Measurements from ENCODE around the gene TDRD7.

Gene TDRD7

DNA sequence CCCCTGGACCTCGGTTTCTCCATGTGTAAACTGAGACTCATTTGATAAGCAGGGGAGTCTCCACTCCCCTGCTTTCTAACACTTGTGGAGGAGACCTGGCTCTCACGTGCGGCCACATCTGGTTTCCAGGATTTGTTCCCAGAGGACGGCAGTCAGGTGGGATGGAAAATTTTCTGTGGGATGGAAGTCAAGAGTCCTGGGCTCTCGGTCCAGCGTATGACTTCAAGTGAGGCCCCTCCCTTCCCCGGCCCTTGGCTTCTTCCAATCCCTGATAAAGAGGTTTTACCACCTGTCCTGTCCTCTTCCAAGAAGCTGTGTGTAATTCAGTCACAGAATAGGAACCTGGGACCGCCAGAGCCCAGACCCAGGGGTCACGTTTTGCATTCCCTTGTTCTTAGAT, 124.6 kb downstream of the TDRD7 start:
- no peaks in the 10 kb centered on the region for H3F3A ChIP-seq (ENCODE audit: insufficient read depth, low read length)
- no peaks in the 10 kb centered on the region; the same call in 1 of the 2 replicates for H3K27me3 ChIP-seq (ENCODE audit: insufficient read depth, low read length)
- no peaks in the 10 kb centered on the region for H3K4me1 ChIP-seq (ENCODE audit: insufficient read depth, low read length, severe bottlenecking)
- H3K9me2 ChIP-seq (ENCODE audit: low read depth, low read length) = no peaks in the 10 kb centered on the region
- H3K4me3 ChIP-seq (ENCODE audit: low read depth, low read length, poor library complexity, severe bottlenecking) = no peak overlapping the region
- H3K4me2 ChIP-seq (ENCODE audit: low read length) = no peak overlapping the region
- H3K9ac ChIP-seq (ENCODE audit: low read length) = no peak overlapping the region
- H4K20me1 ChIP-seq (ENCODE audit: insufficient read depth, low read length) = no peaks in the 10 kb centered on the region
- no peaks in the 10 kb centered on the region for H3K9me3 ChIP-seq (ENCODE audit: low read length)
- no peak overlapping the region for H3K27ac ChIP-seq (ENCODE audit: low read depth, low read length, poor library complexity, severe bottlenecking)
- H2AFZ ChIP-seq (ENCODE audit: low read length) = no peak overlapping the region
- TF ChIP-seq EZH2 (IDR thresholded peaks at IDR 0.05; ENCODE audit: borderline replicate concordance, low read length) (no peak), CTCF (IDR thresholded peaks at IDR 0.05; ENCODE audit: low read length) (no peak)
- H3K79me2 ChIP-seq (ENCODE audit: insufficient read depth, low read length) = no peaks in the 10 kb centered on the region
- H3K36me3 ChIP-seq (ENCODE audit: insufficient read depth, low read length) = no peaks in the 10 kb centered on the region

- no peaks in the 10 kb centered on the region for H3K9me3 ChIP-seq (ENCODE audit: low read length)
- no peak overlapping the region for H3K4me3 ChIP-seq (ENCODE audit: low read depth, low read length, poor library complexity, severe bottlenecking)
- no peak overlapping the region for H2AFZ ChIP-seq (ENCODE audit: low read length)
- H3K36me3 ChIP-seq (ENCODE audit: insufficient read depth, low read length) = no peaks in the 10 kb centered on the region
- H3K27ac ChIP-seq (ENCODE audit: low read depth, low read length, poor library complexity, severe bottlenecking) = no peak overlapping the region
- no peaks in the 10 kb centered on the region for H3K27me3 ChIP-seq (ENCODE audit: insufficient read depth, low read length)
- H3K79me2 ChIP-seq (ENCODE audit: insufficient read depth, low read length) = no peaks in the 10 kb centered on the region
- H3K4me1 ChIP-seq (ENCODE audit: insufficient read depth, low read length, severe bottlenecking) = no peaks in the 10 kb centered on the region
- H3F3A ChIP-seq (ENCODE audit: insufficient read depth, low read length) = no peaks in the 10 kb centered on the region
- H3K9me2 ChIP-seq (ENCODE audit: low read depth, low read length) = no peaks in the 10 kb centered on the region
- H3K4me2 ChIP-seq (ENCODE audit: low read length) = no peak overlapping the region
- H3K9ac ChIP-seq (ENCODE audit: low read length) = no peak overlapping the region
- TF ChIP-seq CTCF (IDR thresholded peaks at IDR 0.05; ENCODE audit: low read length) = no peak
- TF ChIP-seq EZH2 (IDR thresholded peaks at IDR 0.05; ENCODE audit: borderline replicate concordance, low read length) = no peak
- H4K20me1 ChIP-seq (ENCODE audit: insufficient read depth, low read length) = no peaks in the 10 kb centered on the region
Measured at GRCh38 chr9:97543561-97543960, 131.7 kb downstream of the TDRD7 start.

GRCh38 chr9:97545486-97545885, 133.6 kb downstream of the TDRD7 start:
- Histone ChIP-seq H4K20me1 (ENCODE audit: insufficient read depth, low read length) (no peaks in the 10 kb centered on the region), H3K9ac (ENCODE audit: low read length) (no peak overlapping the region), H3K4me2 (ENCODE audit: low read length) (no peak overlapping the region), H3K79me2 (ENCODE audit: insufficient read depth, low read length) (no peaks in the 10 kb centered on the region), H3K4me1 (ENCODE audit: insufficient read depth, low read length, severe bottlenecking) (no peaks in the 10 kb centered on the region), H2AFZ (ENCODE audit: low read length) (no peak overlapping the region), H3K36me3 (ENCODE audit: insufficient read depth, low read length) (no peaks in the 10 kb centered on the region), H3K9me3 (ENCODE audit: low read length) (no peaks in the 10 kb centered on the region), H3K27me3 (ENCODE audit: insufficient read depth, low read length) (no peaks in the 10 kb centered on the region), H3F3A (ENCODE audit: insufficient read depth, low read length) (no peaks in the 10 kb centered on the region), H3K9me2 (ENCODE audit: low read depth, low read length) (no peaks in the 10 kb centered on the region), H3K4me3 (ENCODE audit: low read depth, low read length, poor library complexity, severe bottlenecking) (no peak overlapping the region), H3K27ac (ENCODE audit: low read depth, low read length, poor library complexity, severe bottlenecking) (no peak overlapping the region)
- TF ChIP-seq CTCF (IDR thresholded peaks at IDR 0.05; ENCODE audit: low read length) = no peak
- TF ChIP-seq EZH2 (IDR thresholded peaks at IDR 0.05; ENCODE audit: borderline replicate concordance, low read length) = no peak

All from OCI-LY1 (cell line).